Measurements from ENCODE around the gene ADISSP. TPM values are rescaled to one million over a fixed set of nuclear protein-coding genes. Genes with fewer than 3 reads are reported as not detected.

Gene ADISSP
- total and polyA plus RNA-seq, 2 experiments from 2014 or later: 86.6 to 126 TPM

- ATAC-seq (peak; percentile 77), DNase-seq (ENCODE audit: low spot score) (peak; percentile 85)
- no peaks in the 10 kb centered on the region for H3K79me2 ChIP-seq (replicated peaks; ENCODE audit: insufficient read depth)
- H3K27me3 ChIP-seq (ENCODE audit: insufficient read depth): peaks cover 44% of the 10 kb centered on the region
- H2AFZ ChIP-seq: peak overlapping the region; percentile 99
- H3K27ac Mint-ChIP-seq: no peak overlapping the region
- H3K9me3 Mint-ChIP-seq: no peaks in the 10 kb centered on the region
- peak overlapping the region; percentile 77 for H3K4me3 Mint-ChIP-seq
- H3K27me3 Mint-ChIP-seq (ENCODE audit: insufficient read depth, low read depth, poor library complexity): peaks cover 32% of the 10 kb centered on the region
- peaks cover 7% of the 10 kb centered on the region for H4K20me1 ChIP-seq (replicated peaks; ENCODE audit: insufficient read depth)
- no peaks in the 10 kb centered on the region for H3K36me3 Mint-ChIP-seq (ENCODE audit: low read depth)
- H3K4me3 ChIP-seq: peak overlapping the region; percentile 88
- peaks cover 20% of the 10 kb centered on the region for H3K4me1 Mint-ChIP-seq
- H3K4me2 ChIP-seq: peak overlapping the region; percentile 94
- TF ChIP-seq POLR2AphosphoS5 (IDR thresholded peaks at IDR 0.05; ENCODE audit: low read depth) (peak; percentile 82), EZH2 (IDR thresholded peaks at IDR 0.05; ENCODE audit: low read depth, unreplicated experiment) (no peak)
- H3K9me2 ChIP-seq (ENCODE audit: insufficient read depth): no peaks in the 10 kb centered on the region
- H3K36me3 ChIP-seq (ENCODE audit: insufficient read depth): no peaks in the 10 kb centered on the region
- peaks cover 9% of the 10 kb centered on the region; the same call in 1 of the 2 replicates for H3K4me1 ChIP-seq (ENCODE audit: insufficient read depth)
- no peak overlapping the region for H3K27ac ChIP-seq (ENCODE audit: low read depth)
- peaks cover 12% of the 10 kb centered on the region; the same call in 1 of the 2 replicates for H3F3A ChIP-seq (replicated peaks; ENCODE audit: low read depth)
Observed at GRCh38 chr20:3777716-3778629, 10.4 kb upstream of the ADISSP start.

- H3K79me2 ChIP-seq (replicated peaks; ENCODE audit: insufficient read depth): no peaks in the 10 kb centered on the region
- Mint-ChIP-seq H3K27me3 (ENCODE audit: insufficient read depth, low read depth, poor library complexity) (peaks cover 32% of the 10 kb centered on the region), H3K4me1 (peaks cover 13% of the 10 kb centered on the region), H3K9me3 (no peaks in the 10 kb centered on the region), H3K27ac (no peak overlapping the region), H3K4me3 (peak overlapping the region; percentile 77), H3K36me3 (ENCODE audit: low read depth) (no peaks in the 10 kb centered on the region)
- H3K36me3 ChIP-seq (ENCODE audit: insufficient read depth): no peaks in the 10 kb centered on the region
- ATAC-seq (peak; percentile 42), DNase-seq (ENCODE audit: low spot score) (peak; percentile 70)
- peaks cover 44% of the 10 kb centered on the region for H3K27me3 ChIP-seq (ENCODE audit: insufficient read depth)
- H3K9me2 ChIP-seq (ENCODE audit: insufficient read depth): no peaks in the 10 kb centered on the region
- peak overlapping the region; percentile 88 for H3K4me3 ChIP-seq
- peaks cover 3% of the 10 kb centered on the region for H4K20me1 ChIP-seq (replicated peaks; ENCODE audit: insufficient read depth)
- H3K4me2 ChIP-seq: peak overlapping the region; percentile 94
- H2AFZ ChIP-seq: peak overlapping the region; percentile 99
- no peak for TF ChIP-seq EZH2phosphoT487 (IDR thresholded peaks at IDR 0.05; ENCODE audit: unreplicated experiment)
- no peak for TF ChIP-seq JUNB (IDR thresholded peaks at IDR 0.05; ENCODE audit: unreplicated experiment)
- TF ChIP-seq ETS1 (IDR thresholded peaks at IDR 0.05): 0 out of 2 replicates have a peak, but pooled peaks have one; percentile 19
- peaks cover 7% of the 10 kb centered on the region; the same call in 1 of the 2 replicates for H3K4me1 ChIP-seq (ENCODE audit: insufficient read depth)
- H3F3A ChIP-seq (replicated peaks; ENCODE audit: low read depth): peaks cover 12% of the 10 kb centered on the region; the same call in 1 of the 2 replicates
- H3K27ac ChIP-seq (ENCODE audit: low read depth): no peak overlapping the region
Observed at GRCh38 chr20:3777381-3777715, 9.8 kb upstream of the ADISSP start.

DNA sequence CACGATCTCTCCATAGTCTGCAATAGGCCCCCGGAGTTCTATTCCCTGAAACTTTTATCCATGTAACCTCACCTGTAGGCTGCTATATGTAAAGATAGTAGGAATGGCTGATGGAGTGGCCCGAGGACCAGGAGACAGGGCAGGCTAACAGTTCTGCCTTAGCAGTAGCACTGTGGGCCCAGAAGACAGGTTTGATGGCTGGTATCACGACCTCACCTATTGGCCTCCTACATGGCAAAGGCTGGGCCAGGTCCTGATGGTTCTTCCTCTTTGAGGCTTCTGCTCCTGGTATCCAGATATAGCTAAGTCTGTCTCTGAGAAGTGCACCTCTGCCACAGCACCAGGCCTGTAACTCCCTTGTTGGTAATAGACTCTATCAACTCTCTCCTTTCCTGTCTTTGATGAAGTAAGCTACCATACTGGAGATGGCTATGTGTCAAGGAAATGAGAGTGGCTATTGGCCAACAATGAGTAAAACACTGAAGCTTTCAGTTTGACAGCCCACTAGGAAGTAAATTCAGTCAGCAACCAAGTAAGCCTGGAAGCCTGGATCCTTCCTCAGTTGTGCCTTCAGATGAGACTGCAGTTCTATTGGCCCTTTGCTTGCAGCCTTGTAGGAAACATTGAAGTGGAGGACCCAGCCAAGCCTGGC lies 8.0 kb upstream of the ADISSP start:
- Mint-ChIP-seq H3K4me1 (peaks cover 9% of the 10 kb centered on the region), H3K27me3 (ENCODE audit: insufficient read depth, low read depth, poor library complexity) (peaks cover 34% of the 10 kb centered on the region), H3K4me3 (no peak overlapping the region), H3K36me3 (ENCODE audit: low read depth) (no peaks in the 10 kb centered on the region), H3K27ac (no peak overlapping the region), H3K9me3 (no peaks in the 10 kb centered on the region)
- Histone ChIP-seq H3K4me1 (ENCODE audit: insufficient read depth) (peaks cover 7% of the 10 kb centered on the region; the same call in 1 of the 2 replicates), H3K27me3 (ENCODE audit: insufficient read depth) (peaks cover 41% of the 10 kb centered on the region), H3K27ac (ENCODE audit: low read depth) (no peak overlapping the region), H2AFZ (no peak overlapping the region), H3F3A (replicated peaks; ENCODE audit: low read depth) (0 out of 2 replicates have a peak, but pooled peaks cover 8% of the 10 kb centered on the region), H3K9me2 (ENCODE audit: insufficient read depth) (no peaks in the 10 kb centered on the region), H3K36me3 (ENCODE audit: insufficient read depth) (no peaks in the 10 kb centered on the region), H3K4me3 (no peak overlapping the region), H4K20me1 (replicated peaks; ENCODE audit: insufficient read depth) (no peaks in the 10 kb centered on the region), H3K79me2 (replicated peaks; ENCODE audit: insufficient read depth) (no peaks in the 10 kb centered on the region), H3K4me2 (no peak overlapping the region)
- ATAC-seq (no peak), DNase-seq (ENCODE audit: low spot score) (no peak)
- TF ChIP-seq ZNF331 (CRISPR knock-in tag; IDR thresholded peaks at IDR 0.05; ENCODE audit: low read depth): no peak
- no peak for TF ChIP-seq JUNB (IDR thresholded peaks at IDR 0.05; ENCODE audit: unreplicated experiment)
- TF ChIP-seq, protein P1, sequence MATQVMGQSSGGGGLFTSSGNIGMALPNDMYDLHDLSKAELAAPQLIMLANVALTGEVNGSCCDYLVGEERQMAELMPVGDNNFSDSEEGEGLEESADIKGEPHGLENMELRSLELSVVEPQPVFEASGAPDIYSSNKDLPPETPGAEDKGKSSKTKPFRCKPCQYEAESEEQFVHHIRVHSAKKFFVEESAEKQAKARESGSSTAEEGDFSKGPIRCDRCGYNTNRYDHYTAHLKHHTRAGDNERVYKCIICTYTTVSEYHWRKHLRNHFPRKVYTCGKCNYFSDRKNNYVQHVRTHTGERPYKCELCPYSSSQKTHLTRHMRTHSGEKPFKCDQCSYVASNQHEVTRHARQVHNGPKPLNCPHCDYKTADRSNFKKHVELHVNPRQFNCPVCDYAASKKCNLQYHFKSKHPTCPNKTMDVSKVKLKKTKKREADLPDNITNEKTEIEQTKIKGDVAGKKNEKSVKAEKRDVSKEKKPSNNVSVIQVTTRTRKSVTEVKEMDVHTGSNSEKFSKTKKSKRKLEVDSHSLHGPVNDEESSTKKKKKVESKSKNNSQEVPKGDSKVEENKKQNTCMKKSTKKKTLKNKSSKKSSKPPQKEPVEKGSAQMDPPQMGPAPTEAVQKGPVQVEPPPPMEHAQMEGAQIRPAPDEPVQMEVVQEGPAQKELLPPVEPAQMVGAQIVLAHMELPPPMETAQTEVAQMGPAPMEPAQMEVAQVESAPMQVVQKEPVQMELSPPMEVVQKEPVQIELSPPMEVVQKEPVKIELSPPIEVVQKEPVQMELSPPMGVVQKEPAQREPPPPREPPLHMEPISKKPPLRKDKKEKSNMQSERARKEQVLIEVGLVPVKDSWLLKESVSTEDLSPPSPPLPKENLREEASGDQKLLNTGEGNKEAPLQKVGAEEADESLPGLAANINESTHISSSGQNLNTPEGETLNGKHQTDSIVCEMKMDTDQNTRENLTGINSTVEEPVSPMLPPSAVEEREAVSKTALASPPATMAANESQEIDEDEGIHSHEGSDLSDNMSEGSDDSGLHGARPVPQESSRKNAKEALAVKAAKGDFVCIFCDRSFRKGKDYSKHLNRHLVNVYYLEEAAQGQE (IDR thresholded peaks at IDR 0.05; ENCODE audit: unreplicated experiment): no peak
- TF ChIP-seq ZNF114 (CRISPR knock-in tag; IDR thresholded peaks at IDR 0.05): no peak
- no peak for TF ChIP-seq EZH2phosphoT487 (IDR thresholded peaks at IDR 0.05; ENCODE audit: unreplicated experiment)
- TF ChIP-seq, protein P2, sequence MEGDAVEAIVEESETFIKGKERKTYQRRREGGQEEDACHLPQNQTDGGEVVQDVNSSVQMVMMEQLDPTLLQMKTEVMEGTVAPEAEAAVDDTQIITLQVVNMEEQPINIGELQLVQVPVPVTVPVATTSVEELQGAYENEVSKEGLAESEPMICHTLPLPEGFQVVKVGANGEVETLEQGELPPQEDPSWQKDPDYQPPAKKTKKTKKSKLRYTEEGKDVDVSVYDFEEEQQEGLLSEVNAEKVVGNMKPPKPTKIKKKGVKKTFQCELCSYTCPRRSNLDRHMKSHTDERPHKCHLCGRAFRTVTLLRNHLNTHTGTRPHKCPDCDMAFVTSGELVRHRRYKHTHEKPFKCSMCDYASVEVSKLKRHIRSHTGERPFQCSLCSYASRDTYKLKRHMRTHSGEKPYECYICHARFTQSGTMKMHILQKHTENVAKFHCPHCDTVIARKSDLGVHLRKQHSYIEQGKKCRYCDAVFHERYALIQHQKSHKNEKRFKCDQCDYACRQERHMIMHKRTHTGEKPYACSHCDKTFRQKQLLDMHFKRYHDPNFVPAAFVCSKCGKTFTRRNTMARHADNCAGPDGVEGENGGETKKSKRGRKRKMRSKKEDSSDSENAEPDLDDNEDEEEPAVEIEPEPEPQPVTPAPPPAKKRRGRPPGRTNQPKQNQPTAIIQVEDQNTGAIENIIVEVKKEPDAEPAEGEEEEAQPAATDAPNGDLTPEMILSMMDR (conservative IDR thresholded peaks at IDR 0.05; ENCODE audit: low read depth in 2 of 2): no peak
- TF ChIP-seq NANOG (IDR thresholded peaks at IDR 0.05; ENCODE audit: borderline replicate concordance): no peak
- no peak for TF ChIP-seq STAT1 (IDR thresholded peaks at IDR 0.05; ENCODE audit: unreplicated experiment)

Measured in GM23338 (cell line).